GM19043 (cell line): Measurements from ENCODE around the gene RASSF8.

ENCODE experiments used
- ATAC-seq: cut with Tn5 transposase; IDR thresholded peaks from one replicate; pipeline ENCODE4 v1.9.1; 2021; ENCODE audit warnings: low read depth; ENCODE audit not compliant: unreplicated experiment

RASSF8 gene

GRCh38 chr12:25960143-25960542, 1.7 kb downstream of the RASSF8 start:
- no peak for ATAC-seq

DNA sequence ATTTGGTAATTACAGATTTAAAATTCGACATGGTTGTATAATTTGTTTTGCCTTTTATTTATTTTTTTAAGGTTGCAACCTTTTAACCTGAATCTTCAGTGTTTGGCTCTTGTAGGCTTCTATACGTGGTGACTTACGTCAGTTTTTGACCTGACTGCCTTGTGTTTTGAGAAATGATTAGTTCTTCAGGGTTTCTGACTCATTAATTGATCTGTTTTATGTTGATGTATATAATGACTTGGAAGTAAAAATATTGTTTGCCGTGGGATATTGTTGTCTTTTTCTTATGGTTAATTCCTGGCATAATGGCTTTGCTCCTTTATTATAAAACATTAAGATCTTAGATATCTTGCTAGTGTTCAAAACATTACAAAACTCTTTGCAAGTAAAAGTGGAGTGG, 2.5 kb downstream of the RASSF8 start:
- ATAC-seq = no peak

DNA sequence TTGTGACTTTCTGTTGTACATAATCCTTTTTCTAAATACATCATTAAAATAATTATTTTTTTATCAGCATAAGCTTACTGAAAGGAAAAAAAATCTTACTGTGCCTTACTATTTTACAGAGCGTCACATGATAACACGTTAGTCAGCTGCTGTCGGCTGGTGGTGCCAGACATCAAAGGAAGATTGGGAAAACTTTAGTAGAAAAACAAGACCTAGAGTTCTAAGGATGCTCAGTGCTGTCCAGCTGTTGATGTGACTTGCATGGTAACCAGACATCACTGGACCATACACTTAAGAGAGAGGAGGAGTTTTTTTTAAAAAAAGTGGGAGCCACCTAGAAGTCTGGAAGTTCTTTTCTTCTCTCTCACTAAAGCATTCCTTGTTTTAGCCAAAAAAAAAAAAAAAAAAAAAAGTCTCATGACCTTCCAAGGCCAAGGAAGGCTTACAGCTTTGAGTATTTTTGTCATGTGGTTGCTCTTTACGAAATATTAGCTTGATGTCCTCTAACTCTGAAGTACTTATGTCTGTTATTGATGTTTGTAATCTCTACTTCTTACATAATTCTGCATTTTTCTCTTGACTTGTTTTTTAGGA, 4.5 kb downstream of the RASSF8 start:
- ATAC-seq = no peak

- no peak for ATAC-seq
These were observed 7.2 kb downstream of the RASSF8 start for GRCh38 chr12:25965682-25966081.

GRCh38 chr12:25970082-25970481, 11.6 kb downstream of the RASSF8 start:
- no peak for ATAC-seq

DNA sequence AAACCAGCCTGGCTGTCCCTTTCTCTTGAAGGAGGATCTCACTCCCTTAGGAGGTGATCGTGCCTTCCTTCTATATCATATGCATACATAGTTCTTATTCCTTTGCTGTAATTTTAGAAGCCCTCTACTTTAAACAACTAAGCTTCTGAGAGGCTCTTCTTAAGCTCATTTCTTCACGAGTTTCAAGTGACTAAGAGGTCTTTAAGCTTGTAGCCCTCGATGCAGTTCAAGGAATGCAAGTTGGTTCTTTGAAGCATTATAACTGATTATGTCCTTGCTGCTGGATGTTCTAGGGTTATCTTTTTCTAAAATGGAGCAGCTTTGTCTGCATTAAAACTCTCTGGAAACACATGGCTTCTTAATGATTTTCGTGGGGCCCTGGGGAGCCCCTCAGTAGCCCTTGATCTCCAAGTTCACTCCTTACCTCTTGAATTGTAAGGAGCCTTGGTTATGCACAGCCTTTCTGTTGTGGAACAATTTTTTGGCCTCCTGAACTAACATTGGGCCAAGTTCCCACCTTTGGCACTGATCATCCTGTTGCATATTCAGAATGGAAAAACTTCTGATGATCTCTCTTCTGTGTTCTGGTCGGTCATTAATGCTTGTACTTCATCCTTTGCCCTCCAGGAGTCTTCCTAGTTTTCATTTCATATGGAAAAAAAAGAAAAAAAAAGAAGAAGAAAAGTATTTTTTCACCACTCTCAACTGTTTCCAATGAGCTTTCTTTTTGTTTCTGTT, 12.6 kb downstream of the RASSF8 start:
- ATAC-seq = no peak

- ATAC-seq = no peak
These were observed 13.2 kb downstream of the RASSF8 start for GRCh38 chr12:25971654-25972041.

DNA sequence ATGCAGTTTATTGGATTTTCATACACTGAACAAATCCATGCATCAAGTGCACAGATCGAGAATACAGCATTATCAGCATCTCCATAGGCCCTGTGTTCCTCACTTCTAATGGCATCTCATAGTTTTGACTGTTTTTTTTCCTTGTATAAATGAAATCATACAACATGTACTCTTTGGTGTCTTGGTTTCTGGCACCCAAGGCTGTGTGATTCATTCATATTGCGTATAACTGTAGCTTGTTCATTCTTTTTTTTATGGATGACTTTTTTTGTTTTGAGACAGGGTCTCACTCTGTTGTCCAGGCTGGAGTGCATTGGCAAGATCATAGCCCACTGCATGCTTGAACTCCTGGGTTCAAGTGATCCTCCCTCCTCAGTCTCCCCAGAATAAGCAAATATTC, 14.3 kb downstream of the RASSF8 start:
- ATAC-seq = no peak

DNA sequence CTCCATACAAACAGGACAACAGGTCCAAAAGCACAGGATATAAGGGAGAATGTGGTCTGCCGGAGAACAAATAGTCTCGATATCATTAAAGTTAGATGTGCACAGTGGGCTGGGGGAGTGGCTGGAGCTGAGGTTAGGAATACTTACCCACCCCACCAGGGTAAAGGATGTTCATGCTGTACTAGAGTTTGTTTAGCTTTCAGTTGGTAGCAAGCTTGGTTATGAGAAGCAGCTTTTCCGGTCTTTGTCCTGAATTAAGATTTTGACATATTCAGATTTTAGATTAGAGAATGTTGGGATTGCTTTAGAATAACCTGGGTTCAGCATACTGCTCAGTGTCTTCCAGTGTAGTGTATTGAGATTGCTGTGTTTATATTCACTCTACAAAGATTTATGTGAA, 16.7 kb downstream of the RASSF8 start:
- no peak for ATAC-seq

GRCh38 chr12:25975682-25976081, 17.2 kb downstream of the RASSF8 start:
- no peak for ATAC-seq

DNA sequence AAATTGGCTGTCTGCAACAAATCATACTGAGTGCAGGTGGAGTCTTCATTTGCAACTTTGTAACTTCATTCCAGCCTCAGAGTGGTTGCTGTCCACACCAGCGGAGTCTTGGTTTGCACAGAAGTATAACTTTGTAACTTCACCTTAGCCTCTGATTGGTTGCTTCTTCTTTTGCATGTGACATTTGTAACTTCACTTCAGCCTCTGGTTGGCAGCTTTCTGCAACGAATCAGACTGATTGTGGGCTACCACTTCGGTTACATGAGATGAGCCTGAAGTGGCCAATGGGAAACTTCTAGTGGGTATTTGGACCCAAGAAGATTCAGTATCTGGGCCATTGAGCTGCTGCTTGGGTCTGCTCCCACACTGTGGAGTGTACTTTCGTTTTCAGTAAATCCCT, 17.8 kb downstream of the RASSF8 start:
- no peak for ATAC-seq

- ATAC-seq = no peak
These were observed 18.6 kb downstream of the RASSF8 start for GRCh38 chr12:25977047-25977446.

DNA sequence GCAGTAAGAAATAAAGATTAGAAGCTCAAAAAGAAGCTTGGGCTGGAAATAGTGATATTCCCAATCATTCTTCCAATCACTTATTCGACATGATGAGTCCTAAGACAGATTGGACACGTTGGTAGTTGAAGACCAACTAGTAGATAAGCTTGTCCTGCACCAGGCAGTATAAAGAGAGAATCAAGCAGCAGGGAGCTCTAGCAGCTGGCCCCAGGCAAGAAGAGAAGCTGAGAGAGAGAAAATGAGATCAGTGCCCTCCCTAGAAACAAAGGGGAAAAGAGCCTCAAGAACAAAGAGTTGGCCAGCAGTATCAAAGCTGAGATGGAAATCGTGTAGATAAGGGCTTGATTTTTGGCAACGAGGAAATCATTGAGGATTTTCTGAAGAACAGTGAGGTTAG, 20.6 kb downstream of the RASSF8 start:
- no peak for ATAC-seq

DNA sequence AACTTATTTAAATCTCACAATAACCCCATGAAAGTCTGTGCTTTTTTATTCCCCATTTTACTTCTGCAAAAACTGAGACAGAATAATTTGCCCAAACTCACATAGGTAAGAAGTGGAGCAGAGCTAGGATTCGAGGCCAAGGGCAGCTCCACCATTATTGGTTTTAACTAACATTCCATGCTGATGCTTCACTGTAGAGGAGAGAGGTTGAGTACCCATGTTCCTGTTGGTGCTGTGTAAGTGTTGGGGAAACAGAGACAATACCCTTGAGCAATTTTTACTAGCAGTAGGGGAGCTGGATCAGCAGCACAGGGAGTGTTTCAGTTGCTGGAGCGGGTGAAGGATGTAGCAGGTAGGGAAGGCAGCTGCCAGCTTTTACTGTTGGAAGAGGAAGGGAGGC, 21.1 kb downstream of the RASSF8 start:
- no peak for ATAC-seq

DNA sequence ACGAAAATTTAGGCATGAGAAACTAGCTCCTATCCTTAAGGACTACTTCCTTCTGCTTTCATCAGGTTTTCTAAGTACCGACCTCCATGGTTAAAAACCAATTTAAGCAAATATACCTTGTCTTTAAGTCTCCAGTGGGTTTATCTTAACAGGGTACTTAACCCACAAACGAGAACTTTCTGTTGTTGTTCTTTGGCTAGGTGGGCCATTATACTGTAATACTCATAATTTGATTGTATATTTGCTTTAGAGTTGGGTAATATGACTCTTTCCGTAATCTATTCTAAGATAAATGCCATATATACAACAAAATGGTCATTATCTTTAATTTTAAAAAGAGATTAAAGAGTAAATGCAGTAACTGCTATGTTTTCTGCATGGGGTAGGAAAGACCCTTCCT, 21.6 kb downstream of the RASSF8 start:
- ATAC-seq = no peak

DNA sequence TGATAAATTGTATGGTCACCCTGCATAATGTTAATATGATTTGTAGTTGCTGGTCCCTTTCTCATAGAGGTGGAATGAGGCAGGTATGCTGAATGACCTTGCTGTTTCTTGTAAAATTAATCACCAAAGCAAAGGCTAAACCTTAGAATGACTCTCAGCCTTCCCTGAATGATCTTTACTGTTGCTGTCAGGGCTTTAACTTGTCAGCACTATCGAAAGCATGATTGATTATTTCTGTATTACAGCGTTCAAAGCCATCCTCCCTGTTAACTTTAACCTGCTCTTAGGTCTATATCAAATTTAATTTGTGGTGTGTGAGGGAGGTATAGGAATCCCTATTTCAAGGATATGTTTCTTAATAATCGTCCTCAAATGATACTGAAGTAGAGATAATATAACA, 23.1 kb downstream of the RASSF8 start:
- no peak for ATAC-seq

- no peak for ATAC-seq
These were observed 23.9 kb downstream of the RASSF8 start for GRCh38 chr12:25982416-25982815.

- no peak for ATAC-seq
These were observed 25.1 kb downstream of the RASSF8 start for GRCh38 chr12:25983625-25984024.

DNA sequence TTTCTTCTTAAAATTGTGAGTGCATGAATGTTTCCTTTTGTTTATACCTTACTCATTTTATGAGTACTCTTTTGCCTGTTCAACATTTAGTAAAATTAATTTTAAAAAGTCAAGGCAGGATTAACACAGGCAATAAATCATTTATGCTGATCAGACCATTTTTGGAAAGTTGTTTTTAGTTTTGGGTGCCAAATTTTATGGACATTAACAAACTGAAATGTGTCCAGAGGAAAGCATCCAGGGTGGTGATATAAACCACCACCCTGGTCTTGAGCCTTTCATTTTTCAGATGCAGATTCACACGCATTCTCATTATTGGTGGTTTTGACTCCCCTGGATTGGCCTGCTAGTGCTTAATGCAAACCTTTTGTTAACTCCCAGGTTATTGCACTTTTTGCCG, 26.3 kb downstream of the RASSF8 start:
- no peak for ATAC-seq

- no peak for ATAC-seq
These were observed 27.1 kb downstream of the RASSF8 start for GRCh38 chr12:25985316-25986175.

DNA sequence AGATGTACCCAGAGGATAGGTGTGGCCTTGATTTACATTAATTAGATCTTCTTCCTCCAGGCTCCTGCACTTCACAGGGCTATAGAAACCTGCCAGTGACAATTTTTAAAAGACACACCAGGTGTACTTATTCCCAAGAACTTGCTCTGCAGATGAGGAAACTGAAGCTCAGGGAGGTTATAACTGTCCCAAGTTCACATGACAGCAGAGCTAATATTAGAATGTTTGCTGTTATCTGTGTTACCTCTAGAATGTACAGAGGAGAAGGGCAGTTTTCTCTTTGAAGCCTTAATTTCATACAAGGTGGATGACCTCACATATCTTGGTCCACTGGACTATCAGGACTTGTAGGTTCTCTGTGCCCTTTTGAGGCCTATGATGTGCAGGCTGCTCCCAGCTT, 27.7 kb downstream of the RASSF8 start:
- ATAC-seq = no peak

- no peak for ATAC-seq
These were observed 30.0 kb downstream of the RASSF8 start for GRCh38 chr12:25988505-25988904.
